ENCODE measurements around the gene CTU1. TPM values are rescaled to one million over a fixed set of nuclear protein-coding genes. Genes with fewer than 3 reads are reported as not detected.

CTU1 gene
- total and polyA plus RNA-seq, 2 of the 4 experiments (the other 2 are of a cell fraction) = 2.0 to 3.3 TPM

DNA sequence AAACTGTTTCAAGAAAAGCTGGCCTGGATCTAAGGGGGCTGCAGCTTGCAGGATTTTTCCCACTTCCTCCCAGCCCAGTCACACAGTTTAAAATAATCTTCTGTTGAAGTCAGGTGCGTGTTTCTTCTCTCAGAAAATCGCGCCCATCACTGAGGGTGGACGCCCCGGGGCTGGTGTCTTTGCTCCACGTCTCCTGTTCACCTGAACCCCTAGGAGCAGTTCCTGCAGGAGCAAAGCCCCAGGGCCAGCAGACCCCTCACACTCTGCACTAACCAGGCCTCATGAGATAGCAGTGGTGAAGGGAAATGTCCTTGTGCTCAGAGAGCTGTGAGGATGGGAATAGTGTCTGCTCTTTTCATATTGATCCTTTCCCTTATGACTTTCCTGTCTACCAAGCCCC lies 33.0 kb upstream of the CTU1 start:
- ChIA-PET CTCF (no interaction called here), POLR2A (ENCODE audit: unreplicated experiment) (no interaction called here)
- no peaks in the 10 kb centered on the region for H3K36me3 ChIP-seq (ENCODE audit: control insufficient read depth, insufficient read depth, low read length)
- H2BK5ac ChIP-seq (ENCODE audit: low read depth, low read length, poor library complexity, severe bottlenecking) = no peak overlapping the region
- H3K4me2 ChIP-seq (ENCODE audit: low read depth, low read length) = no peak overlapping the region
- H4K20me1 ChIP-seq (ENCODE audit: insufficient read depth, low read length) = no peaks in the 10 kb centered on the region
- no peak overlapping the region for H3K27ac ChIP-seq (ENCODE audit: insufficient read depth, low read length)
- no peak overlapping the region for H4K5ac ChIP-seq (ENCODE audit: low read depth, low read length)
- no TSS peak for BruUV-seq (replicated peaks)
- no peak overlapping the region for H2BK120ac ChIP-seq (ENCODE audit: low read depth, low read length)
- H3K9me1 ChIP-seq (ENCODE audit: insufficient read depth, low read length) = no peaks in the 10 kb centered on the region
- no peak overlapping the region for H4K91ac ChIP-seq (ENCODE audit: insufficient read depth, low read depth, low read length)
- no peak overlapping the region for H2AK5ac ChIP-seq (ENCODE audit: low read depth, low read length)
- dilution Hi-C loops (cut with HindIII; ENCODE audit: low sequenced_read_pairs, unreplicated experiment) = no loop called here
- no CpG with 5 or more reads among the region's 6 CpGs for WGBS, 2 experiments (ENCODE audit: extremely low coverage in 2 of 2, insufficient read length in 1 of 2)
- ATAC-seq (ENCODE audit: low read depth) (no peak), DNase-seq (no peak)
- intact Hi-C loops (cut with micrococcal nuclease) = no loop called here
- no peak overlapping the region for H2BK15ac ChIP-seq (ENCODE audit: low read depth, low read length)
- no peaks in the 10 kb centered on the region for H3K79me1 ChIP-seq (ENCODE audit: low read depth in 1 of 2, low read length in 2 of 2)
- no peak overlapping the region for H2AK9ac ChIP-seq (replicated peaks; ENCODE audit: low read depth, low read length, poor library complexity)
- no peak overlapping the region for H4K8ac ChIP-seq (ENCODE audit: low read depth in 2 of 2, low read length in 2 of 2)
- H3K18ac ChIP-seq (ENCODE audit: low read depth, low read length) = no peak overlapping the region
- no peak overlapping the region for H3K14ac ChIP-seq (replicated peaks; ENCODE audit: low read depth, low read length)
- in situ Hi-C loops (cut with MboI; ENCODE audit: low sequenced_read_pairs) = no loop called here
- no peak overlapping the region for H3K4ac ChIP-seq (ENCODE audit: low read depth, low read length)
- H3K23ac ChIP-seq (ENCODE audit: low read depth, low read length) = no peak overlapping the region
- no peak overlapping the region for H2BK20ac ChIP-seq (ENCODE audit: low read depth, low read length)
- no peak overlapping the region for H3K4me3 ChIP-seq (ENCODE audit: insufficient read depth, low read depth, low read length)
- peaks cover 7% of the 10 kb centered on the region for H3K27me3 ChIP-seq (ENCODE audit: control insufficient read depth, insufficient read depth, low read length)
- H3K9me3 ChIP-seq (ENCODE audit: control insufficient read depth, insufficient read depth, low read length) = no peaks in the 10 kb centered on the region
- H3K56ac ChIP-seq (ENCODE audit: extremely low read depth, insufficient read depth, low read length) = no peak overlapping the region
- H3K4me1 ChIP-seq (ENCODE audit: control insufficient read depth, insufficient read depth, low read length) = no peaks in the 10 kb centered on the region
- no peak for TF ChIP-seq SMC3 (IDR thresholded peaks at IDR 0.05; ENCODE audit: low read depth, low read length)
- no peak for TF ChIP-seq CTCF (conservative IDR thresholded peaks at IDR 0.05; ENCODE audit: low read depth, low read length)
- no peak for TF ChIP-seq ELK1 (IDR thresholded peaks at IDR 0.05; ENCODE audit: borderline replicate concordance, low read depth, low read length)
- no peak for TF ChIP-seq MXI1 (IDR thresholded peaks at IDR 0.05; ENCODE audit: borderline replicate concordance, low read depth, low read length)
- no peak for TF ChIP-seq RFX5 (IDR thresholded peaks at IDR 0.05; ENCODE audit: low read depth, low read length)
- no peak for TF ChIP-seq CEBPB (IDR thresholded peaks at IDR 0.05; ENCODE audit: low read depth, low read length)
- no peak for TF ChIP-seq RAD21 (IDR thresholded peaks at IDR 0.05; ENCODE audit: low read length)
- no peak overlapping the region for H3K9ac ChIP-seq (ENCODE audit: low read depth, low read length)
- H2AFZ ChIP-seq (replicated peaks; ENCODE audit: low read length, poor library complexity) = no peak overlapping the region

Data from IMR-90 (cell line).